NCI-H1417 (cell line): ENCODE data around the gene EIF2S3.
"Not testable (repeated sequence)": the region's sequence is repeated elsewhere in the genome, so short reads cannot be mapped to it uniquely, and the experiment has no call there.

Experiments used
- DNase-seq, 3 experiments: peaks; one replicate each; lab custom pipeline; 2025; lab: John Stamatoyannopoulos, UW

EIF2S3 gene

GRCh38 chrX:24050522-24051318, 4.0 kb upstream of the EIF2S3 start:
- DNase-seq, result not testable (repeated sequence)

GRCh38 chrX:24055043-24055356, 244 bp downstream of the EIF2S3 start:
- no peak for DNase-seq

- DNase-seq, result no peak
Observed at GRCh38 chrX:24063488-24063887, 8.7 kb downstream of the EIF2S3 start.

- DNase-seq, result no peak
Observed at GRCh38 chrX:24069877-24070276, 15.1 kb downstream of the EIF2S3 start.

- no peak for DNase-seq
Observed at GRCh38 chrX:24079411-24079810, 24.7 kb downstream of the EIF2S3 start.

GRCh38 chrX:24080245-24080644, 25.5 kb downstream of the EIF2S3 start:
- DNase-seq, result not testable (repeated sequence)

GRCh38 chrX:24080704-24081103, 25.9 kb downstream of the EIF2S3 start:
- no peak for DNase-seq

GRCh38 chrX:24081661-24082154, 27.0 kb downstream of the EIF2S3 start:
- peak; percentile 38 to 87 (median 52) for DNase-seq

GRCh38 chrX:24082447-24082846, 27.7 kb downstream of the EIF2S3 start:
- DNase-seq, result no peak

GRCh38 chrX:24085101-24085500, 30.3 kb downstream of the EIF2S3 start:
- no peak for DNase-seq

GRCh38 chrX:24090300-24091200, 35.8 kb downstream of the EIF2S3 start:
- no peak for DNase-seq

- no peak for DNase-seq
Observed at GRCh38 chrX:24093746-24094145, 39.0 kb downstream of the EIF2S3 start.

- DNase-seq, result no peak
Observed at GRCh38 chrX:24097741-24098260, 43.0 kb downstream of the EIF2S3 start.

- no peak for DNase-seq
Observed at GRCh38 chrX:24098932-24099331, 44.2 kb downstream of the EIF2S3 start.

GRCh38 chrX:24099394-24099793, 44.6 kb downstream of the EIF2S3 start:
- no peak for DNase-seq

- no peak for DNase-seq
Observed at GRCh38 chrX:24100713-24101112, 46.0 kb downstream of the EIF2S3 start.

- DNase-seq, result peak; percentile 21 to 83 (median 43)
Observed at GRCh38 chrX:24110069-24110468, 55.3 kb downstream of the EIF2S3 start.

- DNase-seq, result no peak
Observed at GRCh38 chrX:24113181-24113580, 58.4 kb downstream of the EIF2S3 start.

- no peak for DNase-seq
Observed at GRCh38 chrX:24117258-24117657, 62.5 kb downstream of the EIF2S3 start.

- DNase-seq, result no peak
Observed at GRCh38 chrX:24124244-24124799, 69.6 kb downstream of the EIF2S3 start.

- DNase-seq, result no peak
Observed at GRCh38 chrX:24125028-24125612, 70.4 kb downstream of the EIF2S3 start.
